NCI-H748 (cell line): ENCODE results near the gene TCEAL3.
"Not testable (repeated sequence)": the region's sequence is repeated elsewhere in the genome, so short reads cannot be mapped to it uniquely, and the experiment has no call there.

ENCODE experiments used
- DNase-seq: peaks from one replicate; lab custom pipeline; 2025; ENCODE audit not compliant: unreplicated experiment; lab: John Stamatoyannopoulos, UW

Gene TCEAL3

GRCh38 chrX:103659460-103659859 lies 51.7 kb downstream of the TCEAL3 start:
- DNase-seq: not testable (repeated sequence)
